PC-3 (cell line): Measurements from ENCODE around the gene MACROD2.

Source experiments
- EZH2 ChIP-seq: fragments of 300-600 bp; sonication (generic); IDR thresholded peaks from one replicate; pipeline ENCODE4 v1.6.1; 2017; ENCODE audit warnings: antibody characterized with exemption, mild to moderate bottlenecking, low read length; ENCODE audit not compliant: unreplicated experiment
- EZH2phosphoT487 ChIP-seq: fragments of 300-600 bp; sonication (generic); IDR thresholded peaks from 2 replicates; pipeline ENCODE4 v1.6.1; 2018; ENCODE audit warnings: mild to moderate bottlenecking, antibody characterized with exemption, low read length, borderline replicate concordance
- TF ChIP-seq, protein P1 (sequence below): fragments of 300-600 bp; sonication (generic); conservative IDR thresholded peaks from 2 replicates; pipeline ENCODE4 v1.5.1; 2017; ENCODE audit warnings: antibody characterized with exemption, low read depth, mild to moderate bottlenecking, low read length

DNA sequence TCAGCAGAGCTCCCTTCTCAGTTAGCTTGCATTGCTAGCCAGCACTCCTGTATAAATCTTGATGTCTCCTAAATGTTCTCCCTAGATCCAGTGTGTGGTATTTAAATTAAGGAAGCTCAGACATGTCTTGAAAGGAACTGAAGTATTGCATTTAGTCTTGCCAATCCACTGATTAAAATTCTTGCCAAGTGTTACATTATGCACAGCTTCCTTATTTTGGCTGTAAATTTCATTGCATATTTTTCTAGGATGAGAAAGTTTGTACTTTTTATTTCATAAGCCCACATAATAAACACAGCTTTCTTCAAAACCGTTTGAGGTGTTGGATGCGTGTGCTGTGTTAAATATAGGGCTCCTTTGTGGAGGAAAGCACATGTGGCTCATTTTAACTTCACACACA, 671.9 kb downstream of the MACROD2 start:
- TF ChIP-seq, protein P1, sequence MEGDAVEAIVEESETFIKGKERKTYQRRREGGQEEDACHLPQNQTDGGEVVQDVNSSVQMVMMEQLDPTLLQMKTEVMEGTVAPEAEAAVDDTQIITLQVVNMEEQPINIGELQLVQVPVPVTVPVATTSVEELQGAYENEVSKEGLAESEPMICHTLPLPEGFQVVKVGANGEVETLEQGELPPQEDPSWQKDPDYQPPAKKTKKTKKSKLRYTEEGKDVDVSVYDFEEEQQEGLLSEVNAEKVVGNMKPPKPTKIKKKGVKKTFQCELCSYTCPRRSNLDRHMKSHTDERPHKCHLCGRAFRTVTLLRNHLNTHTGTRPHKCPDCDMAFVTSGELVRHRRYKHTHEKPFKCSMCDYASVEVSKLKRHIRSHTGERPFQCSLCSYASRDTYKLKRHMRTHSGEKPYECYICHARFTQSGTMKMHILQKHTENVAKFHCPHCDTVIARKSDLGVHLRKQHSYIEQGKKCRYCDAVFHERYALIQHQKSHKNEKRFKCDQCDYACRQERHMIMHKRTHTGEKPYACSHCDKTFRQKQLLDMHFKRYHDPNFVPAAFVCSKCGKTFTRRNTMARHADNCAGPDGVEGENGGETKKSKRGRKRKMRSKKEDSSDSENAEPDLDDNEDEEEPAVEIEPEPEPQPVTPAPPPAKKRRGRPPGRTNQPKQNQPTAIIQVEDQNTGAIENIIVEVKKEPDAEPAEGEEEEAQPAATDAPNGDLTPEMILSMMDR = no peak
- TF ChIP-seq EZH2phosphoT487 (no peak), EZH2 (no peak)
